Ovary (tissue), 9 donors: Measurements from ENCODE around the gene FBXO34. TPM values are rescaled to one million over a fixed set of nuclear protein-coding genes. Genes with fewer than 3 reads are reported as not detected.
A peak's percentile ranks its signal among the peaks of the same experiment; 100 is the strongest.

Experiments used
- DNase-seq, 5 donors: peaks; one replicate each; pipeline ENCODE4 v3.0.0-alpha.2; 2019 to 2020
- H3K27ac ChIP-seq, 2 donors: fragments of 200-600 bp; one replicate each; pipeline versions ENCODE4 v1.5.1 to v1.8.0; 2019 to 2022
- H3K27me3 ChIP-seq: fragments of 200-600 bp; one replicate; pipeline ENCODE4 v1.8.0; 2022
- H3K36me3 ChIP-seq: fragments of 200-600 bp; sonication (generic); one replicate; pipeline ENCODE4 v1.5.1; 2019
- H3K4me1 ChIP-seq: one replicate; pipeline ENCODE4 v1.8.1; 2013; ENCODE audit warnings: mild to moderate bottlenecking, moderate library complexity; ENCODE audit not compliant: insufficient read depth
- H3K4me3 ChIP-seq: fragments of 200-600 bp; sonication (generic); one replicate; pipeline ENCODE4 v1.5.1; 2017
- H3K9me3 ChIP-seq, 2 donors: fragments of 200-600 bp in 1 of 2; sonication (generic) in 1 of 2; one replicate each; pipeline versions ENCODE4 v1.5.1 to v1.8.1; 2013 to 2019; ENCODE audit warnings: mild to moderate bottlenecking in 1 of 2, moderate library complexity in 1 of 2
- CTCF ChIP-seq, 3 donors: fragments of 450-650 bp in 2 of 3; fragments of 200-600 bp in 1 of 3; IDR thresholded peaks; one replicate each; pipeline versions ENCODE4 v1.5.1 to v1.8.0; 2016 to 2022; ENCODE audit warnings: antibody characterized with exemption in 3 of 3, mild to moderate bottlenecking in 1 of 3
- EP300 ChIP-seq: sonication (generic); formaldehyde crosslinking; IDR thresholded peaks from one replicate; pipeline ENCODE4 v1.6.1; 2017; ENCODE audit warnings: antibody characterized with exemption
- POLR2A ChIP-seq: fragments of 450-650 bp; IDR thresholded peaks from one replicate; pipeline ENCODE4 v1.6.1; 2017; ENCODE audit warnings: antibody characterized with exemption, mild to moderate bottlenecking, moderate library complexity
- WGBS, 3 donors: extraction: QIAGEN DNeasy Blood & Tissue Kit in 1 of 3; methylation state at CpG; one replicate each; pipeline versions ENCODE4 v1.1.5 to v1.1.7; 2013 to 2017; 5-methylcytosine and 5-hydroxymethylcytosine counted together
- intact Hi-C, 4 donors: fragments of 100-400 bp; cut with DNase I; formaldehyde crosslinking; loops; one replicate each; pipeline versions ENCODE4 v1.11.0 to v1.15.1; 2022 to 2023
- polyA plus RNA-seq, 2 donors: library from polyadenylated mRNA; stranded (reverse); fragments of 200-250 nt in 1 of 2; fragments of 350-450 nt in 1 of 2; fragmentation: Illumina TruSeq in 1 of 2; extraction: RNeasy Lipid Tissue Mini Kit (QIAGEN cat#74804) in 1 of 2; gene quantifications; one replicate each; pipeline ENCODE4 v1.2.3, GENCODE V29; 2013 to 2014
- total RNA-seq, 7 donors: library from RNA; depleted of rRNA in 2 of 7; stranded (reverse); fragments of >200 nt in 2 of 7; fragmentation: NEBNext Ultra II Directional in 3 of 7; extraction: Animal tissue kit (Norgen Biotek cat#: 25700) in 3 of 7; gene quantifications; one replicate each; pipeline versions ENCODE4 v1.1.0 to v1.2.4, GENCODE V29; 2016 to 2023
- donor health status: DM: no; HTN: no; CAD: no; lungs with moderate emphysema.
- donor health status: DM: no; HTN: no; CAD: no.
- donor health status: Bipolar disorder and iron deficiency.
- donor health status: DM: yes; HTN: yes; CAD: no.
- donor health status: DM: no; HTN: no; CAD: no.
- donor health status: DM: yes; HTN: yes; CAD: no.

FBXO34 gene
- total and polyA plus RNA-seq, 9 donors, result 11.4 to 29.8 (median 20.8) TPM

DNA sequence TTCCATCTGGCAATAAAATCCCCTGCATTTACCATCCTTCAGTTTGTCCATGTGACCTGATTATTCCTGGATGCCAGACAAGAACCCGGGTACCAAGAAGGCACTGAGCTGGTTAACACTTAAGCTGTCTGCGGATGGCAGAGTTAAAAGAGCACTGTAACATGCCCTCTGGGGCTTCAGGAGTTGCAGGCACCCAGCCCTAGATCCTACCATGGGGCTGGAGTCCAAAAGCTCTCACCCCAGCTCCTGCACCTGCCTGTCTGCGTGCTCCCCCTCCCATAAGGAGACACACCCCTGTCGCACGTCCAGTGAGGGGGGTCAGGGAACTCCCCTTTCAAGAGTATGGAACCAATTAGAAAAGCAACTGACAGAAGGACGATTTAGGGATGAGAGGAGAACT is 14.6 kb upstream of the FBXO34 start:
- no peak for TF ChIP-seq POLR2A
- TF ChIP-seq CTCF (IDR thresholded peaks at IDR 0.05), result no peak
- no peak for TF ChIP-seq EP300
- Histone ChIP-seq H3K9me3 (no peaks in the 10 kb centered on the region), H3K4me1 (no peaks in the 10 kb centered on the region), H3K36me3 (no peaks in the 10 kb centered on the region), H3K27ac (no peak overlapping the region), H3K4me3 (no peak overlapping the region), H3K27me3 (no peaks in the 10 kb centered on the region)
- DNase-seq, result no peak
- WGBS, 3 donors, result 40 to 43% (median 43%) methylated on average over 6 of the region's 6 CpGs
- intact Hi-C loops, result no loop called here

GRCh38 chr14:55265197-55265596 is 6.0 kb upstream of the FBXO34 start:
- 79 to 84% (median 81%) methylated on average over 4 of the region's 4 CpGs for WGBS, 3 donors
- Histone ChIP-seq H3K4me3 (no peak overlapping the region), H3K9me3 (no peaks in the 10 kb centered on the region), H3K4me1 (no peaks in the 10 kb centered on the region), H3K36me3 (no peaks in the 10 kb centered on the region), H3K27me3 (no peaks in the 10 kb centered on the region), H3K27ac (no peak overlapping the region)
- intact Hi-C loops, result no loop called here
- no peak for DNase-seq
- TF ChIP-seq POLR2A, result no peak
- no peak for TF ChIP-seq EP300
- no peak for TF ChIP-seq CTCF (IDR thresholded peaks at IDR 0.05)

- intact Hi-C loops, result no loop called here
- 20 to 26% (median 24%) methylated on average over 3 of the region's 3 CpGs for WGBS, 3 donors
Observed at GRCh38 chr14:55267820-55268219, 3.4 kb upstream of the FBXO34 start.

GRCh38 chr14:55271572-55272298 is 514 bp downstream of the FBXO34 start:
- peak; percentile 58 to 79 (median 72) for DNase-seq
- Histone ChIP-seq H3K9me3 (no peaks in the 10 kb centered on the region), H3K27ac (peak overlapping the region; percentile 78 to 92), H3K36me3 (no peaks in the 10 kb centered on the region), H3K4me1 (peaks cover 2% of the 10 kb centered on the region), H3K27me3 (no peaks in the 10 kb centered on the region), H3K4me3 (peak overlapping the region; percentile 62)
- no peak for TF ChIP-seq EP300
- no peak for TF ChIP-seq CTCF (IDR thresholded peaks at IDR 0.05)
- peak; percentile 65 for TF ChIP-seq POLR2A
- 0 to 1% (median 1%) methylated on average over 34 to 78 of the region's 80 CpGs for WGBS, 3 donors
- intact Hi-C loops, result loop anchor here in 3 of 4 donors (5.0 to 10.0 kb wide), 3 partner anchors 73 to 83 kb away; no protein-coding TSS in a partner anchor

More at GRCh38 chr14:55267820-55268219, 3.4 kb upstream of the FBXO34 start:
- Histone ChIP-seq H3K4me1 (no peaks in the 10 kb centered on the region), H3K4me3 (no peak overlapping the region), H3K27ac (no peak overlapping the region), H3K9me3 (no peaks in the 10 kb centered on the region), H3K27me3 (no peaks in the 10 kb centered on the region), H3K36me3 (no peaks in the 10 kb centered on the region)
- peak in 2 of 5 donors; percentile 33 to 54 for DNase-seq
- TF ChIP-seq EP300 (no peak), CTCF (IDR thresholded peaks at IDR 0.05) (no peak), POLR2A (no peak)
